A673 (cell line): ENCODE results near the gene MED15.

Source experiments
- CTCF ChIP-seq: fragments of 300-800, 200-600 bp; sonication (generic); conservative IDR thresholded peaks from 2 replicates; pipeline ENCODE4 v1.5.1; 2017; ENCODE audit warnings: low read depth, mild to moderate bottlenecking, antibody characterized with exemption, low read length, moderate library complexity, mixed read lengths
- EZH2 ChIP-seq: fragments of 200-600 bp; sonication (generic); IDR thresholded peaks from 2 replicates; pipeline ENCODE4 v1.6.1; 2017; ENCODE audit warnings: borderline replicate concordance, low read depth, mild to moderate bottlenecking, mixed read lengths, antibody characterized with exemption, low read length; ENCODE audit not compliant: poor library complexity, severe bottlenecking

DNA sequence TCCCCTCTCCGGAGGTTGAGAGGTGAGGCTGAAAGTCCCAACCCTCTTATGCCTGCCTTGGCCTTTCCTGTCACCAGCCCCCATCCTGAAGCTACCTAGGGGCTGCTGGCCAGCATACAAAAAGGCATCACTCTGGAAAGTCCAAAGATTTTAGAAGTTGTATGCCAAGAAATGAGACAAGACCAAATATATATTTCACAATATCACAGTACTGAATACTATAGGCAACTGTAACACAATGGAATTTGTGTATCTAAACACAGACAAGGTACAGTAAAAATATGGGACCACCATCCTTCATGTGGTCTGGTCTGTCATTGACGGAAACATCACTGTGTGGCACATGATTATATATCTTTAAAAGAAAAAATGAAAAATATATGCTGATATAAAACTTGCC is 16.1 kb upstream of the MED15 start:
- TF ChIP-seq CTCF (no peak), EZH2 (no peak)
